ENCODE data around the gene LENG1.

The LENG1 gene

GRCh38 chr19:54136864-54137698 is 22.4 kb downstream of the LENG1 start:
- TF ChIP-seq CTCF (IDR thresholded peaks at IDR 0.05) (no peak), ZFX (IDR thresholded peaks at IDR 0.05; ENCODE audit: borderline replicate concordance) (no peak)

GRCh38 chr19:54136086-54136863 is 23.2 kb downstream of the LENG1 start:
- peak overlapping the region; percentile 88 for H3K27ac ChIP-seq
- TF ChIP-seq CTCF (IDR thresholded peaks at IDR 0.05) (no peak), ZFX (IDR thresholded peaks at IDR 0.05; ENCODE audit: borderline replicate concordance) (no peak)

More at GRCh38 chr19:54136864-54137698, 22.4 kb downstream of the LENG1 start:
- peak overlapping the region; percentile 88 for H3K27ac ChIP-seq

- H3K27ac ChIP-seq: peak overlapping the region; percentile 42
- TF ChIP-seq CTCF (IDR thresholded peaks at IDR 0.05): no peak
- TF ChIP-seq ZFX (IDR thresholded peaks at IDR 0.05; ENCODE audit: borderline replicate concordance): no peak
These were observed 25.4 kb downstream of the LENG1 start for GRCh38 chr19:54133957-54134590.

- TF ChIP-seq CTCF (IDR thresholded peaks at IDR 0.05) (no peak), ZFX (IDR thresholded peaks at IDR 0.05; ENCODE audit: borderline replicate concordance) (no peak)
- H3K27ac ChIP-seq: no peak overlapping the region
These were observed 26.1 kb downstream of the LENG1 start for GRCh38 chr19:54133312-54133956.

GRCh38 chr19:54129617-54129996 is 29.9 kb downstream of the LENG1 start:
- TF ChIP-seq CTCF (IDR thresholded peaks at IDR 0.05) (no peak), ZFX (IDR thresholded peaks at IDR 0.05; ENCODE audit: borderline replicate concordance) (no peak)
- no peak overlapping the region for H3K27ac ChIP-seq

GRCh38 chr19:54128796-54129616 is 30.5 kb downstream of the LENG1 start:
- no peak for TF ChIP-seq CTCF (IDR thresholded peaks at IDR 0.05)
- TF ChIP-seq ZFX (IDR thresholded peaks at IDR 0.05; ENCODE audit: borderline replicate concordance): no peak

More at GRCh38 chr19:54128796-54129616, 30.5 kb downstream of the LENG1 start:
- no peak overlapping the region for H3K27ac ChIP-seq
